Glomerular visceral epithelial cell (primary cell): Measurements from ENCODE around the gene PAGE3.

Source experiments
- DNase-seq: peaks from one replicate; pipeline ENCODE4 v3.0.0-alpha.2; 2016; ENCODE audit errors: extremely low spot score

PAGE3 gene, protein sequence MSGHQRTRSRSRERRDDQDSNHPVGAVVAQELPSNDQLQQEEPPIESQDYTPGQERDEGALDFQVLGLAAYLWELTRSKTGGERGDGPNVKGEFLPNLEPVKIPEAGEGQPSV

DNA sequence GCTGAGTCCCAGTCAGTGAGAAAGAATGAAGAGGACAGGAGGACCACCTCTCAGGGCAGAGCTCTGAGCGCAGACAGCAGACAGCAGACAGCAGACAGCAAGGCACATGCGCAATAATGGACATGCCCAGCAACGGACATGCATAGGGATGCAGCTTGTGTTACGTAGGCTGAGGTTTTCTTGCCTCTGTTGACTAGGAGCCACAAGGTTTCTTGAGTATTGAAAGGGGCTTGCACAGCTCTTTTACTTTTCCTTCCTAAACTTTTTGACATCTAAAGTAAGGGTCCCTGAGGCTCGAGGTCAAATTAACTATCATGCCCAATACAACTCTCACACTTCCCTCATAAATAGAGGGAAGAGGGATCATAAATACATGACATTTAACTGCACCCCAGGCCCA, at the start of gene PAGE3:
PAGE3 (minus strand) TSS at position 101 of the 400 bp plus-strand sequence. CDS start 1,013 bp downstream, outside the sequence.
- DNase-seq, result no peak

DNA sequence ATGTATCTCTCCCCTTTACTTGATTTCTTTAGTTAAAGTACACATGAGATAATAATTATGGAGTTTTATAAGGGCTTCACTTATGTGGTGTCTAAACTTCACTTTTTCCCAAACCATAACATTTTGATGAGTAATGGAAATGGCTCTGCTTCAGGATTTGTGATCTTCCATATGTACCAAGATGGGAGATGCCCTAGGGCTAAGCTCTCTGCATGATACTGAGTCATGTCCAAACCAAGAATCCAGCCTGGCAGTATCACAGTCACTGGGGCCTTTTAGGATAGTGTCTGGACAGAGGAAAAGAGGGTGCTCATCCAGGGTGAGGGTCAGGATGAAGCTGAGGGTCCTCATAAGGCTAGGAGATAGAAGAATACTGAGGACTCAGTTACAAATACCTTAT, 47.9 kb upstream of the PAGE3 start:
- no peak for DNase-seq

DNA sequence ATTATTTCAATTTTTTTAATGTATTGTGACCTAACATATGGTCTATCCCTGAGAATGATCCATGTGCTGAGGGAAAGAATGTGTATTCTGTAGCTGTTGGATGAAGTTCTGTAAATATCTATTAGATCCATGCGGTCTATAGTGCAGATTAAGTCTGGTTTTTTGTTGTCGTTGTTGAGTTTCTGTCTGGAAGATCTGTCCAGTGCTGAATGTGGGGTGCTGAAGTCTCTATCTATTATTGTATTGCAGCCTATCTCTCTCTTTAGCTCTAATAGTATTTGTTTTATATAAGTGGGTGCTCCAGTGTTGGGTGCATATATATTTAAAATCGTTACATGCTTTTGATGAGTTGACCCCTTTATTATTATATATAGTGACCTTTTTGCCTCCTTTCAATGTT, 26.2 kb upstream of the PAGE3 start:
- no peak for DNase-seq

DNA sequence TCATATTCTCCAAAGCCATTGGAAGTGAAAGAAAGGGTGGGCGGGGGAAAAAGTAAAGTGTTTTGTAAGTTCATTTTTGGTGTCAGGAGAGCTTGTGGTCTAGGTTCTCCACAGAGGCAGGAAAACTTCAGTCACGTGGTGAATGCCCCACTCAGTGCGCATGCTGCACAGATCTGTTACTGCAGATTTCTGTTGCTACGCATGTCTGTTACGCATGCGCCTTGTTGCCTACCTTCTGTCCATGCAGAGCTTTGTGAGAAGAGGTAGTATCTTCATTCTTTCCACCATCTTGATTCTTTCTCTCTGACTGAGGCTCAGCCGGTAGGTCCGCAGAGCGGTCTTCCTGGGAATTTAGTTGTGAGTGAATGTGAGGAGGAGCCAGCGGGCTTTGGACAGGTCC, 15.1 kb upstream of the PAGE3 start:
- DNase-seq, result no peak

DNA sequence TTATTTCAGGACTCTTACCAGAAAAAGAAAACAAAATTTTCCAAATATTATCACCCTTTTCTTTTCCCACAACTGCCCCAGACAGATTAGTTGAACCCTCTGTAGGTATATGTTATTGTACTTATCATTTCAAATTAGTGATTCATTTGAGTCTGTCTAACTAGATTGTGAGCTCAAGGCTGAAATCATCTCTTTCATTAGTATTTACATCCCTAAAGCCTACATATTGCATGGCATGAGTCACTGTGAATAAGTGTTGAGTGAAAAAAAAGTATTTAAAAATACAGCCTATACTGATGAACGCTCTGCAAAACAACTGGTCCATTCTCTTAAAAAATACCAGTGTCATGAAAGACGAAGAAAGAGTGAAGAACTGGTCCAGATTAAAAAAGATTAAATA, 3.9 kb downstream of the PAGE3 start:
- no peak for DNase-seq

DNA sequence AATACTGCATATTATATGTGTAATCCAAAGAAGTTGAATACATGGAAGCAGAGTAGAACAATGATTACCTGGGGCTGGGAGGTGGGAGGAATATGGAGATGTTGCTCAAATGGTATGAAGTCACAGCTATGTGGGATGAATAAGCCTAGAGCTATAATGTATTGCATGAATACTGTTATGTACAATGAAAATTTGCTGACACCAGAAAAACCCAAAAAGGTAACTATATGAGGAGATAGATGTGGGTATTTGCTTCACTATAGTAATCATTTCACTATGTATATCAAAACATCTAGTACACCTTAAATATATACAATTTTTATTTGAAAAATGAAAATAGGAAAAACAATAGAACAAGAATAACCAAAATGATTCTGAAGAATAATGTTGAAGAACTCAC, 11.2 kb downstream of the PAGE3 start:
- DNase-seq, result no peak

DNA sequence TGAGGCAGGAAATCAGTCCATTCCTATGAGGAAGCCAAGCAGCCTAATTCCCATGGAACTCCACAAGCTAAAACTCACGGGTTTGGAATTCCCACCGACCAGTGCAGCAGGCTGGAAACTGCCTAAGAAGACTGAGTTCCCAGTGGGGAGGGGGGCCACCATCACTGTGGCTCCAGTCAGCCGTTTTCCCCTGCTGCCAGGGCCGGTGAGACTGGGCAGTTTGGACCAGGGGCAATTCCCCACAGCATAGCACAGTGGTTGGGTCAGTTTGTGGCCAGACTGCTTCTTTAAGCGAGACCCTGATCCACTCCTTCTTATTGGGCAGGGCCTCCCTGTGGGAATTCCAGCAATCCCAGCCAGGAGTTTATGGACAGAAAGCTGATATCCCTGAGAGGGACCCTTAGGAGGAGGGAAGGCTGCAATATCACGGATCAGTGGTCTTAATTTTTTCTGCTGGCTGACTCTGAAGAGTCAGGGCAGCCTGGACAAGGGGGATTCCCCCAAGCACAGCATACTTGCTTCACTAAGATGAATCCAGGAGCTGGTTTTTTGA, 23.9 kb downstream of the PAGE3 start:
- peak; percentile 78 for DNase-seq

DNA sequence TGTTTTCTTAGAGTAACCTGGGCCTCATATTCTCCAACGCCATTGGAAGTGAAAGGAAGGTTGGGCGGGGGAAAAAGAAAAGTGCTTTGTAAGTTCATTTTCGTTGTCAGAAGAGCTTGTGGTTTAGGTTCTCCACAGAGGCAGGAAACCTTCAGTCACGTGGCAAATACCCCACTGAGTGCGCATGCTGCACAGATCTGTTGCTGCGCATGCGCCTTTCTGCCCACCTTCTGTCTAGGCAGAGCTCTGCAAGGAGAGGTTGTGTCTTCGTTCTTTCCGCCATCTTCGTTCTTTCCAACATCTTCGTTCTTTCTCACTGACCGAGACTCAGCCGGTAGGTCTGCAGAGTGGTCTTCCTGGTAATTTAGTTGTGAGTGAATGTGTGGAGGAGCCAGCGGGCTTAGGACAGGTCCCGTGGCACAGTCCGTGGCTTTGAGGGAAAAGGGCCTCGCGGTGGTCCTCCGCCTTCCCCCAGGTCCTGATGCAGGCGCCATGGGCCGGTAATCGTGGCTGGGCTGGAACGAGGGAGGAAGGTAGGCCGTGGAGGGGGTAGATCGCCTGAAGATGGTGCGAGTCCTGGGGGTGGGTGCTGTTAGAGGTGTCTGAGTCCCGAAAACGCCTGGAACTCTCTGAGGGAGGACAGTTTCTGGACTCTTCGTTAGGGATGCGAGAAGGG, 44.5 kb downstream of the PAGE3 start, which contains the start of gene PAGE5:
PAGE5 (plus strand) TSS at position 228 of the 676 bp plus-strand sequence. CDS start 1,037 bp downstream, outside the sequence.
- no peak for DNase-seq

DNA sequence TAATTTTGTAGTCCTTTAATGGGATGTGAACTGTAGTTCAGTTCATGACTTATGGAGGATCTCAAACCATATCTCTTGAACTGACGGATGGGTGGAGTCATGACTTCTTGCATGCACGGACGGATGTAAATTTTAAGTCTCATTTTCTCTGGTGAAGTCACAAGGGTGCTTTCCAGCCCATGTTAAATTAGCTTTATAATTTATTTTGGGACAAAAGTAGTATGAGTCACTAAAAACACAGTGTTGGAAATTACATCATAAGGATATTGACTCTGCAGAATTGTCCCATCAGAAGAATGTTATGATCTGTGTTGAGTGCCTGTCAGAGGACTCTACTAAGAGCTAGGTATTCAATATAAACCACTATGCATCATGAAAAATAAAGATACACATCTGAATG, 51.3 kb downstream of the PAGE3 start:
- DNase-seq, result no peak

DNA sequence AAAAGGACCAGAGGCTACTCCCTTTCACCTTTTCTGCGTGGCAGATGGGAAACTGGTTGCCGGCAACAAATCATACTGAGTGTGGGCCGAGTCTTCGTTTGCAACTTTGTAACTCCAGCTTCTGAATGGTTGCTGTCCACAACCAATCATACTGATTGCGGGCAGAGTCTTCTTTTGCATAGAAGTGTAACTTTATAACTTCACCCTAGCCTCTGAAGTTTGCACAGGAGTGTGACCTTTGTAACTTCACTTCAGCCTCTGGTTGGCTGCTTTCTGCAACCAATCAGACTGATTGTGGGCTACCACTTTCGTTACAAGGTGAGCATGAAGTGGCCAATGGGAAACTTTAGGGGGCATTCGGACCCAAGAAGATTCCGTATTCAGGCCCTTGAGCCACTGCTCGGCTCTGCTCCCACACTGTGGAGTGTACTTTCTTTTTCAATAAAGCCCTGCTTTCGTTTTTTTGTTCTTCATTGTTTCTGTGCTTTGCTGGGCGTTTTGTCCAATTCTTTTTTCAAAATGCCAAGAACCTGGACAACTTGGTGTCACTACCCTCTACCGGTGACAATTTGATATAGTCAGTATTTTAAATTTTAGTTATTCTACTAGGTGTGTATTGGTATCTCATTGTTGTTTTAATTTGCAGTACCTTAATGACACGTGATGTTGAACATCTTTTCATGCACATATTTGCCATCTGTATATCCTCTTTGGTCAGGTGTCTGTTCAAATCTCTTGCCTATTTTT, 53.6 kb downstream of the PAGE3 start:
- DNase-seq, result no peak
